Prostate gland (tissue), 2 donors: Measurements from ENCODE around the gene MRPS15. TPM values are rescaled to one million over a fixed set of nuclear protein-coding genes. Genes with fewer than 3 reads are reported as not detected.
A peak's percentile ranks its signal among the peaks of the same experiment; 100 is the strongest.

ENCODE experiments used
- DNase-seq: peaks from one replicate; pipeline ENCODE4 v3.0.0-alpha.2; 2019; ENCODE audit warnings: low spot score
- H3K27ac ChIP-seq, 2 donors: fragments of 200-600 bp; sonication (generic); 2 replicates each; pipeline ENCODE4 v1.5.1; 2017 to 2019
- H3K27me3 ChIP-seq: fragments of 200-600 bp; sonication (generic); replicated peaks from 2 replicates; pipeline ENCODE4 v1.5.1; 2019; ENCODE audit not compliant: insufficient read depth
- H3K36me3 ChIP-seq, 2 donors: fragments of 200-600 bp; sonication (generic); 1 replicate in 1 of 2; 2 replicates in 1 of 2; pipeline versions ENCODE4 v1.5.1 to v1.8.1; 2017 to 2019
- H3K4me1 ChIP-seq: fragments of 200-600 bp; sonication (generic); replicated peaks from 2 replicates; pipeline ENCODE4 v1.5.1; 2019
- H3K4me3 ChIP-seq, 2 donors: fragments of 200-600 bp; sonication (generic); 2 replicates each; pipeline ENCODE4 v1.5.1; 2017 to 2019
- H3K9me3 ChIP-seq: fragments of 200-600 bp; sonication (generic); 2 replicates; pipeline ENCODE4 v1.5.1; 2017
- CTCF ChIP-seq, 4 experiments: fragments of 200-600 bp in 2 of 4; fragments of 450-650 bp in 2 of 4; sonication (generic) in 2 of 4; IDR thresholded peaks; 1 replicate in 3 of 4; 2 replicates in 1 of 4; pipeline ENCODE4 v1.5.1; 2016 to 2019; ENCODE audit warnings: antibody characterized with exemption in 4 of 4, mild to moderate bottlenecking in 2 of 4, moderate library complexity in 2 of 4
- POLR2A ChIP-seq: fragments of 450-650 bp; IDR thresholded peaks from one replicate; pipeline ENCODE4 v1.6.1; 2016; ENCODE audit warnings: antibody characterized with exemption, mild to moderate bottlenecking
- POLR2AphosphoS5 ChIP-seq: sonication (generic); formaldehyde crosslinking; IDR thresholded peaks from one replicate; pipeline ENCODE4 v1.6.1; 2017; ENCODE audit warnings: antibody characterized with exemption
- WGBS: methylation state at CpG from one replicate; pipeline ENCODE4 v1.1.5; 2018; 5-methylcytosine and 5-hydroxymethylcytosine counted together
- intact Hi-C: fragments of 100-400 bp; cut with DNase I; formaldehyde crosslinking; loops from one replicate; pipeline ENCODE4 v1.14.2; 2022
- total RNA-seq, 2 donors: library from RNA; depleted of rRNA; stranded (reverse); fragments of >200 nt; gene quantifications; one replicate each; pipeline ENCODE4 v1.1.0, GENCODE V29; 2016

MRPS15 gene
- total RNA-seq, 2 donors from 2014 or later = 53.3 to 66.0 TPM

GRCh38 chr1:36425791-36426190 is 38.4 kb downstream of the MRPS15 start:
- Histone ChIP-seq H3K27ac (no peak overlapping the region), H3K9me3 (no peaks in the 10 kb centered on the region), H3K27me3 (no peaks in the 10 kb centered on the region), H3K36me3 (no peaks in the 10 kb centered on the region), H3K4me1 (no peaks in the 10 kb centered on the region), H3K4me3 (no peak overlapping the region)
- TF ChIP-seq CTCF (IDR thresholded peaks at IDR 0.05) (no peak), POLR2A (no peak), POLR2AphosphoS5 (no peak)
- intact Hi-C loops = loop anchor here (10.0 kb wide), 1 partner anchor 281 kb away; the partner anchor contains the start of gene TRAPPC3
- 60% methylated on average over 4 of the region's 4 CpGs for WGBS
- no peak for DNase-seq

- DNase-seq = no peak
- H3K27ac ChIP-seq = no peak overlapping the region
- H3K36me3 ChIP-seq = no peaks in the 10 kb centered on the region
- H3K27me3 ChIP-seq = no peaks in the 10 kb centered on the region
- 81% methylated on average over 7 of the region's 7 CpGs for WGBS
- TF ChIP-seq POLR2AphosphoS5 = no peak
- TF ChIP-seq CTCF (IDR thresholded peaks at IDR 0.05) = no peak
- TF ChIP-seq POLR2A = no peak
- H3K4me3 ChIP-seq = no peak overlapping the region
- no peaks in the 10 kb centered on the region for H3K9me3 ChIP-seq
- no peaks in the 10 kb centered on the region for H3K4me1 ChIP-seq
- intact Hi-C loops = loop anchor here (2.0 to 10.0 kb wide), 2 partner anchors 79 to 277 kb away; partner anchors contain the start of gene TRAPPC3
These were observed 42.5 kb downstream of the MRPS15 start for GRCh38 chr1:36421649-36422048.

GRCh38 chr1:36420836-36421317 is 43.3 kb downstream of the MRPS15 start:
- no peaks in the 10 kb centered on the region for H3K9me3 ChIP-seq
- H3K4me1 ChIP-seq = no peaks in the 10 kb centered on the region
- no peaks in the 10 kb centered on the region for H3K36me3 ChIP-seq
- peak; percentile 84 for DNase-seq
- 11% methylated on average over 13 of the region's 13 CpGs for WGBS
- TF ChIP-seq CTCF (IDR thresholded peaks at IDR 0.05) (peak; percentile 70 to 95 (median 86)), POLR2AphosphoS5 (peak; percentile 79), POLR2A (no peak)
- no peak overlapping the region for H3K27ac ChIP-seq
- no peaks in the 10 kb centered on the region for H3K27me3 ChIP-seq
- intact Hi-C loops = loop anchor here (2.0 to 10.0 kb wide), 2 partner anchors 78 to 276 kb away; partner anchors contain the start of gene TRAPPC3
- no peak overlapping the region for H3K4me3 ChIP-seq

GRCh38 chr1:36420409-36420808 is 43.8 kb downstream of the MRPS15 start:
- Histone ChIP-seq H3K27me3 (no peaks in the 10 kb centered on the region), H3K4me3 (no peak overlapping the region), H3K9me3 (no peaks in the 10 kb centered on the region), H3K27ac (no peak overlapping the region), H3K36me3 (no peaks in the 10 kb centered on the region), H3K4me1 (no peaks in the 10 kb centered on the region)
- no peak for DNase-seq
- no peak for TF ChIP-seq CTCF (IDR thresholded peaks at IDR 0.05)
- no peak for TF ChIP-seq POLR2AphosphoS5
- TF ChIP-seq POLR2A = no peak
- intact Hi-C loops = loop anchor here (2.0 to 10.0 kb wide), 2 partner anchors 78 to 276 kb away; partner anchors contain the start of gene TRAPPC3
- WGBS = 25% methylated on average over 5 of the region's 5 CpGs

- 66% methylated on average over 4 of the region's 4 CpGs for whole genome bisulfite sequencing
- H3K27me3 ChIP-seq = no peaks in the 10 kb centered on the region
- H3K4me1 ChIP-seq = no peaks in the 10 kb centered on the region
- intact Hi-C loops = no loop called here
- TF ChIP-seq POLR2A = no peak
- no peak for TF ChIP-seq POLR2AphosphoS5
- no peak for TF ChIP-seq CTCF (IDR thresholded peaks at IDR 0.05)
- no peaks in the 10 kb centered on the region for H3K36me3 ChIP-seq
- H3K9me3 ChIP-seq = no peaks in the 10 kb centered on the region
- no peak for DNase-seq
- no peak overlapping the region for H3K4me3 ChIP-seq
- H3K27ac ChIP-seq = no peak overlapping the region
These were observed 44.6 kb downstream of the MRPS15 start for GRCh38 chr1:36419569-36419968.
